Osteocyte (in vitro differentiated cells): ENCODE measurements around the gene EHD2. TPM values are rescaled to one million over a fixed set of nuclear protein-coding genes. Genes with fewer than 3 reads are reported as not detected.
A peak's percentile ranks its signal among the peaks of the same experiment; 100 is the strongest.
"Not testable (repeated sequence)": the region's sequence is repeated elsewhere in the genome, so short reads cannot be mapped to it uniquely, and the experiment has no call there.

Source experiments
- DNase-seq: peaks from one replicate; pipeline ENCODE4 v3.0.0; 2021; ENCODE audit warnings: mixed read lengths; ENCODE audit not compliant: unreplicated experiment; ENCODE audit errors: extremely low spot score
- H3K27ac Mint-ChIP-seq: one replicate; pipeline ENCODE4 v1.8.0; 2021; ENCODE audit warnings: mild to moderate bottlenecking, mixed read lengths; ENCODE audit not compliant: unreplicated experiment
- H3K27me3 Mint-ChIP-seq: one replicate; pipeline ENCODE4 v1.8.0; 2021; ENCODE audit warnings: mixed read lengths; ENCODE audit not compliant: unreplicated experiment
- H3K36me3 Mint-ChIP-seq: one replicate; pipeline ENCODE4 v1.8.0; 2021; ENCODE audit warnings: mixed read lengths; ENCODE audit not compliant: unreplicated experiment
- H3K4me1 Mint-ChIP-seq: one replicate; pipeline ENCODE4 v1.8.0; 2021; ENCODE audit warnings: mixed read lengths; ENCODE audit not compliant: unreplicated experiment
- H3K4me3 Mint-ChIP-seq: one replicate; pipeline ENCODE4 v1.8.0; 2021; ENCODE audit warnings: mild to moderate bottlenecking, moderate library complexity, mixed read lengths; ENCODE audit not compliant: unreplicated experiment
- H3K9me3 Mint-ChIP-seq: one replicate; pipeline ENCODE4 v1.8.0; 2021; ENCODE audit warnings: mixed read lengths; ENCODE audit not compliant: unreplicated experiment
- CTCF ChIP-seq: fragments of 200-600 bp; sonication (generic); IDR thresholded peaks from 2 replicates; pipeline ENCODE4 v1.5.0; 2021; ENCODE audit warnings: antibody characterized with exemption, mild to moderate bottlenecking, moderate library complexity
- total RNA-seq: library from RNA; stranded (reverse); gene quantifications from 2 replicates; pipeline ENCODE4 v1.2.1, GENCODE V29; 2021

The EHD2 gene
- total RNA-seq, 1 donor from 2014 or later = 440 TPM

GRCh38 chr19:47761566-47761965, 48.3 kb downstream of the EHD2 start:
- DNase-seq = no peak
- no peak for TF ChIP-seq CTCF
- Mint-ChIP-seq H3K36me3 (peaks cover 19% of the 10 kb centered on the region), H3K27me3 (no peaks in the 10 kb centered on the region), H3K9me3 (no peaks in the 10 kb centered on the region), H3K4me1 (peaks cover 2% of the 10 kb centered on the region), H3K4me3 (no peak overlapping the region), H3K27ac (no peak overlapping the region)

GRCh38 chr19:47762151-47762550, 48.9 kb downstream of the EHD2 start:
- DNase-seq = no peak
- no peak overlapping the region for H3K4me3 Mint-ChIP-seq
- no peak overlapping the region for H3K27ac Mint-ChIP-seq
- H3K36me3 Mint-ChIP-seq = peaks cover 16% of the 10 kb centered on the region
- H3K27me3 Mint-ChIP-seq = no peaks in the 10 kb centered on the region
- TF ChIP-seq CTCF = no peak
- no peaks in the 10 kb centered on the region for H3K9me3 Mint-ChIP-seq
- H3K4me1 Mint-ChIP-seq = peaks cover 2% of the 10 kb centered on the region

GRCh38 chr19:47762615-47763308, 49.5 kb downstream of the EHD2 start:
- Mint-ChIP-seq H3K4me1 (peaks cover 2% of the 10 kb centered on the region), H3K4me3 (no peak overlapping the region), H3K36me3 (peaks cover 15% of the 10 kb centered on the region), H3K27me3 (no peaks in the 10 kb centered on the region), H3K27ac (no peak overlapping the region), H3K9me3 (no peaks in the 10 kb centered on the region)
- no peak for DNase-seq
- no peak for TF ChIP-seq CTCF

GRCh38 chr19:47764705-47765104, 51.5 kb downstream of the EHD2 start:
- not testable (repeated sequence) for H3K27me3 Mint-ChIP-seq, H3K27ac Mint-ChIP-seq, H3K9me3 Mint-ChIP-seq, H3K4me3 Mint-ChIP-seq, DNase-seq, H3K4me1 Mint-ChIP-seq, H3K36me3 Mint-ChIP-seq

- peak; percentile 86 for DNase-seq
- Mint-ChIP-seq H3K27me3 (peaks cover 6% of the 10 kb centered on the region), H3K4me1 (peaks cover 2% of the 10 kb centered on the region), H3K27ac (no peak overlapping the region), H3K4me3 (no peak overlapping the region), H3K36me3 (no peaks in the 10 kb centered on the region), H3K9me3 (no peaks in the 10 kb centered on the region)
- peak; percentile 78 for TF ChIP-seq CTCF
Measured at GRCh38 chr19:47765523-47766358, 52.5 kb downstream of the EHD2 start.
